Stomach (tissue), 9 donors: Measurements from ENCODE around the gene CLVS2. TPM values are rescaled to one million over a fixed set of nuclear protein-coding genes. Genes with fewer than 3 reads are reported as not detected.
A peak's percentile ranks its signal among the peaks of the same experiment; 100 is the strongest.

ENCODE experiments used
- DNase-seq, 2 donors: peaks; one replicate each; pipeline versions ENCODE4 v3.0.0 to v3.0.0-alpha.2; 2013 to 2019
- H3K27ac ChIP-seq, 5 donors: fragments of 200-600 bp in 4 of 5; sonication (generic) in 4 of 5; one replicate each; pipeline ENCODE4 v1.5.1; 2013 to 2019; ENCODE audit warnings: mild to moderate bottlenecking in 1 of 5, moderate library complexity in 1 of 5
- H3K27me3 ChIP-seq, 3 donors: fragments of 200-600 bp; sonication (generic); one replicate each; pipeline ENCODE4 v1.5.1; 2017 to 2019; ENCODE audit warnings: mixed run types in 1 of 3
- H3K36me3 ChIP-seq, 4 donors: fragments of 200-600 bp; sonication (generic); 1 replicate in 3 of 4; 2 replicates in 1 of 4; pipeline ENCODE4 v1.5.1; 2016 to 2019
- H3K4me1 ChIP-seq, 4 donors: fragments of 200-600 bp; sonication (generic); one replicate each; pipeline ENCODE4 v1.5.1; 2016 to 2019
- H3K4me3 ChIP-seq, 4 donors: fragments of 200-600 bp; sonication (generic) in 3 of 4; one replicate each; pipeline ENCODE4 v1.5.1; 2016 to 2019; ENCODE audit warnings: mild to moderate bottlenecking in 1 of 4
- H3K9me3 ChIP-seq, 4 donors: fragments of 200-600 bp; sonication (generic); one replicate each; pipeline ENCODE4 v1.5.1; 2016 to 2019
- CTCF ChIP-seq, 7 experiments: fragments of 450-650 bp in 4 of 7; fragments of 200-600 bp in 3 of 7; sonication (generic) in 3 of 7; IDR thresholded peaks; one replicate each; pipeline ENCODE4 v1.5.1; 2016 to 2019; ENCODE audit warnings: antibody characterized with exemption in 7 of 7, control low read depth in 2 of 7, mild to moderate bottlenecking in 1 of 7
- EP300 ChIP-seq: sonication (generic); formaldehyde crosslinking; IDR thresholded peaks from one replicate; pipeline ENCODE4 v1.6.1; 2017; ENCODE audit warnings: antibody characterized with exemption
- POLR2A ChIP-seq, 4 donors: fragments of 450-650 bp; IDR thresholded peaks; one replicate each; pipeline ENCODE4 v1.6.1; 2016; ENCODE audit warnings: antibody characterized with exemption in 4 of 4, control low read depth in 2 of 4, mild to moderate bottlenecking in 1 of 4, moderate library complexity in 1 of 4
- POLR2AphosphoS5 ChIP-seq, 3 donors: sonication (generic); formaldehyde crosslinking; IDR thresholded peaks; one replicate each; pipeline ENCODE4 v1.6.1; 2016; ENCODE audit warnings: antibody characterized with exemption in 3 of 3
- WGBS, 5 donors: extraction: QIAGEN DNeasy Blood & Tissue Kit in 3 of 5; methylation state at CpG; one replicate each; pipeline versions ENCODE4 v1.1.5 to v1.1.7; 2013 to 2018; 5-methylcytosine and 5-hydroxymethylcytosine counted together
- intact Hi-C: fragments of 100-400 bp; cut with DNase I; formaldehyde crosslinking; loops from one replicate; pipeline ENCODE4 v1.15.1; 2023; ENCODE audit warnings: low total_unique reads
- polyA plus RNA-seq, 3 donors: library from polyadenylated mRNA; stranded (reverse); fragments of 200-250 nt; gene quantifications; one replicate each; pipeline ENCODE4 v1.2.3, GENCODE V29; 2013
- total RNA-seq, 5 donors: library from RNA; depleted of rRNA; stranded (reverse); fragments of >200 nt; gene quantifications; one replicate each; pipeline versions ENCODE4 v1.1.0 to v1.2.3, GENCODE V29; 2014 to 2016
- donor health status: healthy with polysubstance abuse.
- donor health status: Bipolar disorder and iron deficiency.
- donor health status: healthy.

Gene CLVS2
- total and polyA plus RNA-seq, 8 donors, result 0.03 to 59.8 (median 0.92) TPM; not detected in 5

- no peak for DNase-seq
- WGBS, 5 donors, result 29 to 64% (median 36%) methylated on average over 3 of the region's 3 CpGs
- H3K27ac ChIP-seq, result no peak overlapping the region
- no peak for TF ChIP-seq POLR2A (IDR thresholded peaks at IDR 0.05)
- no peak for TF ChIP-seq CTCF (IDR thresholded peaks at IDR 0.05)
- TF ChIP-seq POLR2AphosphoS5 (IDR thresholded peaks at IDR 0.05), result no peak
- TF ChIP-seq EP300, result no peak
- no peaks in the 10 kb centered on the region for H3K36me3 ChIP-seq
- intact Hi-C loops, result no loop called here
- H3K27me3 ChIP-seq, result peaks cover 3 to 17% (median 15%) of the 10 kb centered on the region in 3 donors
- no peaks in the 10 kb centered on the region for H3K9me3 ChIP-seq
- H3K4me1 ChIP-seq, result peaks cover under 1 to 6% (median 3%) of the 10 kb centered on the region in 4 donors
- H3K4me3 ChIP-seq, result no peak overlapping the region
Measured at GRCh38 chr6:123001540-123001939, 5.5 kb downstream of the CLVS2 start.

GRCh38 chr6:123007885-123008284 is 11.8 kb downstream of the CLVS2 start:
- intact Hi-C loops, result no loop called here
- Histone ChIP-seq H3K4me3 (no peak overlapping the region), H3K36me3 (no peaks in the 10 kb centered on the region), H3K9me3 (no peaks in the 10 kb centered on the region), H3K4me1 (no peaks in the 10 kb centered on the region), H3K27ac (no peak overlapping the region), H3K27me3 (no peaks in the 10 kb centered on the region)
- DNase-seq, result no peak
- TF ChIP-seq EP300 (no peak), POLR2AphosphoS5 (IDR thresholded peaks at IDR 0.05) (no peak), CTCF (IDR thresholded peaks at IDR 0.05) (no peak), POLR2A (IDR thresholded peaks at IDR 0.05) (no peak)

- TF ChIP-seq EP300 (no peak), POLR2A (IDR thresholded peaks at IDR 0.05) (no peak)
- no peak overlapping the region for H3K4me3 ChIP-seq
- intact Hi-C loops, result no loop called here
- no peaks in the 10 kb centered on the region for H3K36me3 ChIP-seq
- no peaks in the 10 kb centered on the region for H3K9me3 ChIP-seq
- 77 to 86% (median 80%) methylated on average over 2 of the region's 2 CpGs for WGBS, 5 donors
- no peaks in the 10 kb centered on the region for H3K4me1 ChIP-seq
- no peak for DNase-seq
- H3K27ac ChIP-seq, result no peak overlapping the region
- H3K27me3 ChIP-seq, result no peaks in the 10 kb centered on the region
Measured at GRCh38 chr6:123009059-123009458, 13.0 kb downstream of the CLVS2 start.

- Histone ChIP-seq H3K27ac (no peak overlapping the region), H3K4me3 (no peak overlapping the region), H3K4me1 (no peaks in the 10 kb centered on the region), H3K27me3 (no peaks in the 10 kb centered on the region), H3K9me3 (no peaks in the 10 kb centered on the region), H3K36me3 (no peaks in the 10 kb centered on the region)
- TF ChIP-seq POLR2AphosphoS5 (IDR thresholded peaks at IDR 0.05) (no peak), CTCF (IDR thresholded peaks at IDR 0.05) (no peak), EP300 (no peak), POLR2A (IDR thresholded peaks at IDR 0.05) (no peak)
- no peak for DNase-seq
- intact Hi-C loops, result no loop called here
Measured at GRCh38 chr6:123014835-123015234, 18.8 kb downstream of the CLVS2 start.

- no peaks in the 10 kb centered on the region for H3K9me3 ChIP-seq
- intact Hi-C loops, result no loop called here
- H3K4me3 ChIP-seq, result no peak overlapping the region
- H3K27me3 ChIP-seq, result no peaks in the 10 kb centered on the region
- H3K4me1 ChIP-seq, result no peaks in the 10 kb centered on the region
- WGBS, 5 donors, result 68 to 72% (median 70%) methylated on average over 4 of the region's 4 CpGs
- no peak overlapping the region for H3K27ac ChIP-seq
- no peaks in the 10 kb centered on the region for H3K36me3 ChIP-seq
- DNase-seq, result peak in 1 of 2 donors; percentile 23
- no peak for TF ChIP-seq POLR2A (IDR thresholded peaks at IDR 0.05)
- no peak for TF ChIP-seq CTCF (IDR thresholded peaks at IDR 0.05)
- TF ChIP-seq EP300, result no peak
- TF ChIP-seq POLR2AphosphoS5 (IDR thresholded peaks at IDR 0.05), result no peak
Measured at GRCh38 chr6:123016431-123017103, 20.5 kb downstream of the CLVS2 start.
